Measurements from ENCODE around the gene CREB5.

DNA sequence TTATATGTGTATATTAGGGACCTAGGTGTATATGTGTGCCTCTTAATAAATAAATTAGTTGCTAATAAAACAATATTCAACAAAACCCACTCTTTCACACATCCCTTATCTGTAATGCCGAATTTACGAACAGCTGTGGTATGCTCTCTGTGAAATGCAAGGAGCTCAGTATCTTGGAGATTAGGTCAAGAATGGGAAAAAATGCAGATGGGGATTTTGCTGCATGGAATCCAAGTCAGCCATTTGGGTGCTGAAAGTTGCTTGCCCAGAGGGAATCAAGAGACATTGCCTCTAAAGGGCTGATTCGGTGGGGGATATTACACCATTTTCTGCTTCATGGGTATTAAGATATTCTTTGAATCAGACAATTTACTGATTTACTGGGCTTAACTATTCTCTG is 93.5 kb downstream of the CREB5 start:
- TF ChIP-seq, protein P1, sequence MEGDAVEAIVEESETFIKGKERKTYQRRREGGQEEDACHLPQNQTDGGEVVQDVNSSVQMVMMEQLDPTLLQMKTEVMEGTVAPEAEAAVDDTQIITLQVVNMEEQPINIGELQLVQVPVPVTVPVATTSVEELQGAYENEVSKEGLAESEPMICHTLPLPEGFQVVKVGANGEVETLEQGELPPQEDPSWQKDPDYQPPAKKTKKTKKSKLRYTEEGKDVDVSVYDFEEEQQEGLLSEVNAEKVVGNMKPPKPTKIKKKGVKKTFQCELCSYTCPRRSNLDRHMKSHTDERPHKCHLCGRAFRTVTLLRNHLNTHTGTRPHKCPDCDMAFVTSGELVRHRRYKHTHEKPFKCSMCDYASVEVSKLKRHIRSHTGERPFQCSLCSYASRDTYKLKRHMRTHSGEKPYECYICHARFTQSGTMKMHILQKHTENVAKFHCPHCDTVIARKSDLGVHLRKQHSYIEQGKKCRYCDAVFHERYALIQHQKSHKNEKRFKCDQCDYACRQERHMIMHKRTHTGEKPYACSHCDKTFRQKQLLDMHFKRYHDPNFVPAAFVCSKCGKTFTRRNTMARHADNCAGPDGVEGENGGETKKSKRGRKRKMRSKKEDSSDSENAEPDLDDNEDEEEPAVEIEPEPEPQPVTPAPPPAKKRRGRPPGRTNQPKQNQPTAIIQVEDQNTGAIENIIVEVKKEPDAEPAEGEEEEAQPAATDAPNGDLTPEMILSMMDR (IDR thresholded peaks at IDR 0.05) = no peak
- no peak for TF ChIP-seq POLR2A (IDR thresholded peaks at IDR 0.05)
